Esophagus squamous epithelium (tissue), 5 donors: ENCODE data around the gene ICOSLG. TPM values are rescaled to one million over a fixed set of nuclear protein-coding genes. Genes with fewer than 3 reads are reported as not detected.
"Not testable (repeated sequence)": the region's sequence is repeated elsewhere in the genome, so short reads cannot be mapped to it uniquely, and the experiment has no call there.

Source experiments
- DNase-seq: peaks from one replicate; lab custom pipeline; 2025; lab: John Stamatoyannopoulos, UW
- H3K27ac ChIP-seq, 4 donors: fragments of 200-600 bp; sonication (generic); one replicate each; pipeline ENCODE4 v1.5.1; 2016 to 2019; ENCODE audit warnings: mild to moderate bottlenecking in 1 of 4
- H3K27me3 ChIP-seq, 4 donors: fragments of 200-600 bp; sonication (generic); 1 replicate in 3 of 4; 2 replicates in 1 of 4; pipeline versions ENCODE4 v1.5.1 to v1.6.0; 2017 to 2021; ENCODE audit warnings: antibody characterized with exemption in 1 of 4
- H3K36me3 ChIP-seq, 3 donors: fragments of 200-600 bp; sonication (generic); one replicate each; pipeline ENCODE4 v1.5.1; 2016 to 2019
- H3K4me1 ChIP-seq, 3 donors: fragments of 200-600 bp; sonication (generic); one replicate each; pipeline ENCODE4 v1.5.1; 2017 to 2019
- H3K4me3 ChIP-seq, 4 donors: fragments of 200-600 bp; sonication (generic); 1 replicate in 3 of 4; 2 replicates in 1 of 4; pipeline ENCODE4 v1.5.1; 2016 to 2019; ENCODE audit warnings: mild to moderate bottlenecking in 2 of 4, moderate library complexity in 1 of 4
- H3K9me3 ChIP-seq, 3 donors: fragments of 200-600 bp; sonication (generic); one replicate each; pipeline ENCODE4 v1.5.1; 2016 to 2019
- CTCF ChIP-seq, 6 experiments: fragments of 450-650 bp in 4 of 6; fragments of 200-600 bp in 2 of 6; sonication (generic) in 2 of 6; IDR thresholded peaks; one replicate each; pipeline ENCODE4 v1.5.1; 2016 to 2019; ENCODE audit warnings: antibody characterized with exemption in 6 of 6, mild to moderate bottlenecking in 4 of 6, moderate library complexity in 4 of 6
- POLR2A ChIP-seq, 4 donors: fragments of 450-650 bp; IDR thresholded peaks; one replicate each; pipeline ENCODE4 v1.6.1; 2017; ENCODE audit warnings: antibody characterized with exemption in 4 of 4, mild to moderate bottlenecking in 4 of 4, moderate library complexity in 3 of 4
- WGBS, 2 donors: methylation state at CpG; one replicate each; pipeline ENCODE4 v1.1.5; 2018; 5-methylcytosine and 5-hydroxymethylcytosine counted together
- intact Hi-C: fragments of 100-400 bp; cut with DNase I; formaldehyde crosslinking; loops from one replicate; pipeline ENCODE4 v1.15.0; 2022
- total RNA-seq, 4 donors: library from RNA; depleted of rRNA; stranded (reverse); fragments of >200 nt; gene quantifications; one replicate each; pipeline ENCODE4 v1.1.0, GENCODE V29; 2016
- donor health status: DM: yes; HTN: yes; CAD: no.

The ICOSLG gene
- total RNA-seq, result 1 to 10 TPM; 2.3 to 4.6 (median 2.5) TPM

GRCh38 chr21:44240842-44241241 lies at the start of gene ICOSLG:
TSS of gene ICOSLG (minus strand) at chr21:44240943. CDS start at chr21:44240817, 126 bp downstream.
- H3K4me1 ChIP-seq, H3K36me3 ChIP-seq, H3K4me3 ChIP-seq, H3K27me3 ChIP-seq, intact Hi-C loops, H3K27ac ChIP-seq, H3K9me3 ChIP-seq, DNase-seq: not testable (repeated sequence)
- no CpG with 5 or more reads among the region's 53 CpGs for WGBS, 2 donors

- Histone ChIP-seq H3K36me3 (no peaks in the 10 kb centered on the region), H3K4me3 (no peak overlapping the region), H3K27ac (no peak overlapping the region), H3K4me1 (peaks cover 0 to 15% (median 5%) of the 10 kb centered on the region in 3 donors), H3K9me3 (no peaks in the 10 kb centered on the region), H3K27me3 (peaks cover 0 to 86% (median 3%) of the 10 kb centered on the region in 4 donors)
- TF ChIP-seq POLR2A (IDR thresholded peaks at IDR 0.05), result no peak
- TF ChIP-seq CTCF (IDR thresholded peaks at IDR 0.05), result no peak
- no CpG with 5 or more reads among the region's 24 CpGs for WGBS, 2 donors
- intact Hi-C loops, result no loop called here
- no peak for DNase-seq
These were observed 48.8 kb upstream of the ICOSLG start for GRCh38 chr21:44289381-44290010.

- H3K4me3 ChIP-seq, result no peak overlapping the region
- no peak for DNase-seq
- no peaks in the 10 kb centered on the region for H3K36me3 ChIP-seq
- intact Hi-C loops, result no loop called here
- no peaks in the 10 kb centered on the region for H3K9me3 ChIP-seq
- H3K27ac ChIP-seq, result no peak overlapping the region
- H3K4me1 ChIP-seq, result peaks cover 0 to 17% (median 5%) of the 10 kb centered on the region in 3 donors
- peaks cover 0 to 90% (median 3%) of the 10 kb centered on the region in 4 donors for H3K27me3 ChIP-seq
- WGBS, 2 donors, result 79% methylated on average over 3 of the region's 23 CpGs; no CpG with 5 or more reads in 1 of the 2 donors
- TF ChIP-seq POLR2A (IDR thresholded peaks at IDR 0.05) (no peak), CTCF (IDR thresholded peaks at IDR 0.05) (no peak)
These were observed 47.7 kb upstream of the ICOSLG start for GRCh38 chr21:44288251-44289110.

GRCh38 chr21:44286716-44287632 lies 46.2 kb upstream of the ICOSLG start:
- Histone ChIP-seq H3K4me1 (peaks cover 0 to 21% (median 5%) of the 10 kb centered on the region in 3 donors), H3K36me3 (no peaks in the 10 kb centered on the region), H3K27me3 (peaks cover 0 to 82% (median 3%) of the 10 kb centered on the region in 4 donors), H3K27ac (no peak overlapping the region), H3K9me3 (no peaks in the 10 kb centered on the region), H3K4me3 (no peak overlapping the region)
- no peak for DNase-seq
- WGBS, 2 donors, result 83% methylated on average over 3 of the region's 31 CpGs; no CpG with 5 or more reads in 1 of the 2 donors
- TF ChIP-seq POLR2A (IDR thresholded peaks at IDR 0.05), result no peak
- no peak for TF ChIP-seq CTCF (IDR thresholded peaks at IDR 0.05)
- intact Hi-C loops, result no loop called here

GRCh38 chr21:44286086-44286715 lies 45.5 kb upstream of the ICOSLG start:
- H3K27ac ChIP-seq, result no peak overlapping the region
- 50% methylated on average over 1 of the region's 21 CpGs; no CpG with 5 or more reads in 1 of the 2 donors for WGBS, 2 donors
- H3K9me3 ChIP-seq, result no peaks in the 10 kb centered on the region
- H3K36me3 ChIP-seq, result no peaks in the 10 kb centered on the region
- DNase-seq, result no peak
- H3K27me3 ChIP-seq, result peaks cover 0 to 81% (median 3%) of the 10 kb centered on the region in 4 donors
- H3K4me3 ChIP-seq, result peak overlapping the region in 2 of 4 donors; percentile 30 to 46
- no peak for TF ChIP-seq CTCF (IDR thresholded peaks at IDR 0.05)
- TF ChIP-seq POLR2A (IDR thresholded peaks at IDR 0.05), result no peak
- H3K4me1 ChIP-seq, result peaks cover 0 to 21% (median 5%) of the 10 kb centered on the region in 3 donors
- intact Hi-C loops, result no loop called here
